Transverse colon (tissue), 4 donors: ENCODE results near the gene ZNF497. TPM values are rescaled to one million over a fixed set of nuclear protein-coding genes. Genes with fewer than 3 reads are reported as not detected.

Experiments
- DNase-seq: peaks from one replicate; pipeline ENCODE4 v3.0.0-alpha.2; 2019
- H3K27ac ChIP-seq, 4 donors: fragments of 200-600 bp; sonication (generic); 2 replicates each; pipeline ENCODE4 v1.5.1; 2016 to 2018; ENCODE audit warnings: inconsistent platforms in 4 of 4
- H3K27me3 ChIP-seq: fragments of 200-600 bp; sonication (generic); 2 replicates; pipeline ENCODE4 v1.5.1; 2017; ENCODE audit warnings: inconsistent platforms
- H3K36me3 ChIP-seq, 4 donors: fragments of 200-600 bp; sonication (generic); 2 replicates each; pipeline ENCODE4 v1.5.1; 2017 to 2019; ENCODE audit warnings: inconsistent platforms in 4 of 4
- H3K4me1 ChIP-seq, 4 donors: fragments of 200-600 bp; sonication (generic); 2 replicates each; pipeline ENCODE4 v1.5.1; 2017 to 2020; ENCODE audit warnings: inconsistent platforms in 4 of 4
- H3K4me3 ChIP-seq, 4 donors: fragments of 200-600 bp; sonication (generic); 1 replicate in 1 of 4; 2 replicates in 3 of 4; pipeline versions ENCODE4 v1.5.1 to v1.6.1; 2017 to 2019; ENCODE audit warnings: inconsistent platforms in 4 of 4
- H3K9me3 ChIP-seq, 2 donors: fragments of 200-600 bp; sonication (generic); 2 replicates each; pipeline ENCODE4 v1.5.1; 2017 to 2019; ENCODE audit warnings: inconsistent platforms in 2 of 2
- CTCF ChIP-seq, 5 experiments: fragments of 200-600 bp in 3 of 5; fragments of 450-650 bp in 2 of 5; sonication (generic) in 3 of 5; IDR thresholded peaks; 1 replicate in 2 of 5; 2 replicates in 3 of 5; pipeline ENCODE4 v1.5.1; 2016 to 2017; ENCODE audit warnings: antibody characterized with exemption in 5 of 5, inconsistent platforms in 3 of 5, mild to moderate bottlenecking in 2 of 5, moderate library complexity in 1 of 5
- EP300 ChIP-seq: sonication (generic); formaldehyde crosslinking; IDR thresholded peaks from one replicate; pipeline ENCODE4 v1.6.1; 2017; ENCODE audit warnings: antibody characterized with exemption, low read depth
- POLR2A ChIP-seq: fragments of 450-650 bp; IDR thresholded peaks from one replicate; pipeline ENCODE4 v1.6.1; 2016; ENCODE audit warnings: antibody characterized with exemption, mild to moderate bottlenecking, moderate library complexity
- POLR2AphosphoS5 ChIP-seq, 3 donors: sonication (generic); formaldehyde crosslinking; IDR thresholded peaks; one replicate each; pipeline ENCODE4 v1.6.1; 2016; ENCODE audit warnings: antibody characterized with exemption in 3 of 3
- WGBS, 2 donors: methylation state at CpG; one replicate each; pipeline ENCODE4 v1.1.5; 2018; ENCODE audit warnings: low coverage in 1 of 2; 5-methylcytosine and 5-hydroxymethylcytosine counted together
- in situ Hi-C, 4 donors: fragments of 200-750 bp; cut with MboI; loops; one replicate each; pipeline versions ENCODE4 v1.15.0 to v1.15.1; 2017; ENCODE audit warnings: low sequenced_read_pairs in 3 of 4, low pct_ligation_motif_present in 1 of 4, low pct_unique_long_range_greater_than_20kb in 1 of 4
- intact Hi-C: fragments of 100-400 bp; cut with DNase I; formaldehyde crosslinking; loops from one replicate; pipeline ENCODE4 v1.15.1; 2023; ENCODE audit warnings: low total_unique reads
- total RNA-seq, 4 donors: library from RNA; depleted of rRNA; stranded (reverse); fragments of >200 nt; gene quantifications; one replicate each; pipeline ENCODE4 v1.1.0, GENCODE V29; 2016

ZNF497 gene
- total RNA-seq: 10 to 100 TPM in 1 of 4 donors, 1 to 10 TPM in 3; 1.3 to 19.3 (median 4.2) TPM

GRCh38 chr19:58362272-58362994 lies at the start of gene ZNF497:
Gene ZNF497, minus strand, starts transcription at chr19:58362751. Its CDS starts 5,116 bp downstream, at chr19:58357635.
- peak; percentile 75 to 81 (median 76) for TF ChIP-seq POLR2AphosphoS5 (IDR thresholded peaks at IDR 0.05)
- no peak for TF ChIP-seq CTCF (IDR thresholded peaks at IDR 0.05)
- peak; percentile 77 for TF ChIP-seq POLR2A
- no peak for TF ChIP-seq EP300
- Histone ChIP-seq H3K4me3 (peak within 1 kb of the TSS; percentile 63 to 86 (median 68)), H3K27ac (peak within 1 kb of the TSS; percentile 91 to 96 (median 96)), H3K36me3 (no peaks in the 10 kb centered on the region), H3K27me3 (no peaks in the 10 kb centered on the region), H3K9me3 (no peaks in the 10 kb centered on the region), H3K4me1 (peaks cover 0 to 8% (median 6%) of the 10 kb centered on the region in 4 donors)
- intact Hi-C loops: loop anchor here (1.0 kb wide), 1 partner anchor 35 kb away; no protein-coding TSS in a partner anchor
- WGBS, 2 donors: 0% methylated on average over 70 of the region's 74 CpGs; no CpG with 5 or more reads in 1 of the 2 donors
- in situ Hi-C loops: no loop called here
- peak; percentile 98 for DNase-seq

- WGBS, 2 donors: 4% methylated on average over 34 of the region's 34 CpGs; no CpG with 5 or more reads in 1 of the 2 donors
- Histone ChIP-seq H3K27me3 (no peaks in the 10 kb centered on the region), H3K27ac (peak overlapping the region; percentile 82 to 91 (median 90)), H3K4me3 (peak overlapping the region; percentile 65 to 82 (median 74)), H3K36me3 (no peaks in the 10 kb centered on the region), H3K9me3 (no peaks in the 10 kb centered on the region), H3K4me1 (peaks cover 0 to 18% (median 16%) of the 10 kb centered on the region in 4 donors)
- in situ Hi-C loops: no loop called here
- DNase-seq: no peak
- intact Hi-C loops: no loop called here
- TF ChIP-seq CTCF (IDR thresholded peaks at IDR 0.05): no peak
- no peak for TF ChIP-seq POLR2AphosphoS5 (IDR thresholded peaks at IDR 0.05)
- no peak for TF ChIP-seq POLR2A
- TF ChIP-seq EP300: no peak
Observed at GRCh38 chr19:58409010-58409790, 46.6 kb upstream of the ZNF497 start.

GRCh38 chr19:58408152-58409009 lies 45.8 kb upstream of the ZNF497 start, which contains the start of gene ZNF584:
Gene ZNF584, plus strand, starts transcription at chr19:58408649. Its CDS starts 499 bp downstream, at chr19:58409148.
- 1 to 2% methylated on average over 8 to 87 of the region's 100 CpGs for WGBS, 2 donors
- in situ Hi-C loops: no loop called here

More at GRCh38 chr19:58408152-58409009, 45.8 kb upstream of the ZNF497 start, which contains the start of gene ZNF584:
- no peaks in the 10 kb centered on the region for H3K27me3 ChIP-seq
- intact Hi-C loops: no loop called here
- no peaks in the 10 kb centered on the region for H3K9me3 ChIP-seq
- no peaks in the 10 kb centered on the region for H3K36me3 ChIP-seq
- TF ChIP-seq POLR2AphosphoS5 (IDR thresholded peaks at IDR 0.05) (peak; percentile 77 to 89 (median 79)), EP300 (no peak), CTCF (IDR thresholded peaks at IDR 0.05) (peak in 1 of 5 experiments; percentile 17), POLR2A (peak; percentile 85)
- peak; percentile 95 for DNase-seq
- H3K4me1 ChIP-seq: peaks cover 0 to 18% (median 16%) of the 10 kb centered on the region in 4 donors
- peak within 1 kb of the TSS; percentile 82 to 91 (median 90) for H3K27ac ChIP-seq
- H3K4me3 ChIP-seq: peak within 1 kb of the TSS; percentile 65 to 82 (median 74)
